RWPE2 (cell line): ENCODE measurements around the gene PLXNA3.

Experiments
- ATAC-seq: fragments of 200-7000 bp; cut with Tn5 transposase; 3 replicates; pipeline ENCODE4 v1.9.1; 2021; ENCODE audit warnings: low read depth
- DNase-seq: peaks from one replicate; pipeline ENCODE4 v3.0.0-alpha.2; 2020; ENCODE audit warnings: low spot score
- H3K27ac ChIP-seq: fragments of 450-650 bp; 2 replicates; pipeline ENCODE4 v1.5.1; 2017; ENCODE audit warnings: mild to moderate bottlenecking; ENCODE audit not compliant: poor library complexity, severe bottlenecking
- H3K27me3 ChIP-seq: fragments of 250-450 bp; sonication (Bioruptor Pico); 2 replicates; pipeline ENCODE4 v1.5.1; 2021; ENCODE audit warnings: mild to moderate bottlenecking, moderate library complexity; ENCODE audit not compliant: insufficient read depth, poor library complexity, severe bottlenecking
- H3K36me3 ChIP-seq: fragments of 250-450 bp; sonication (Bioruptor Pico); 2 replicates; pipeline ENCODE4 v1.5.1; 2020; ENCODE audit warnings: low read depth, mild to moderate bottlenecking, moderate library complexity
- H3K4me1 ChIP-seq: fragments of 250-450 bp; sonication (Bioruptor Pico); 2 replicates; pipeline ENCODE4 v1.5.1; 2021; ENCODE audit warnings: mild to moderate bottlenecking, moderate library complexity; ENCODE audit not compliant: insufficient read depth, poor library complexity, severe bottlenecking
- H3K4me3 ChIP-seq: fragments of 250-450 bp; sonication (Bioruptor Pico); 2 replicates; pipeline ENCODE4 v1.5.1; 2021; ENCODE audit warnings: mild to moderate bottlenecking, moderate library complexity; ENCODE audit not compliant: severe bottlenecking
- H3K9me3 ChIP-seq: fragments of 250-450 bp; sonication (Bioruptor Pico); 2 replicates; pipeline ENCODE4 v1.5.1; 2021; ENCODE audit warnings: mild to moderate bottlenecking, moderate library complexity; ENCODE audit not compliant: severe bottlenecking
- CTCF ChIP-seq: fragments of 450-650 bp; IDR thresholded peaks from one replicate; pipeline ENCODE4 v1.5.1; 2017; ENCODE audit warnings: mild to moderate bottlenecking, moderate library complexity; ENCODE audit not compliant: poor library complexity, severe bottlenecking

The PLXNA3 gene

GRCh38 chrX:154430479-154430878 is 27.6 kb upstream of the PLXNA3 start:
- TF ChIP-seq CTCF = no peak
- ATAC-seq = no peak
- no peaks in the 10 kb centered on the region for H3K9me3 ChIP-seq

GRCh38 chrX:154430916-154431315 is 27.2 kb upstream of the PLXNA3 start:
- ATAC-seq (no peak), DNase-seq (no peak)
- TF ChIP-seq CTCF = no peak

More at GRCh38 chrX:154430479-154430878, 27.6 kb upstream of the PLXNA3 start:
- Histone ChIP-seq H3K36me3 (no peaks in the 10 kb centered on the region), H3K27me3 (no peaks in the 10 kb centered on the region), H3K4me3 (no peak overlapping the region), H3K4me1 (no peaks in the 10 kb centered on the region), H3K27ac (no peak overlapping the region)
- DNase-seq = no peak

GRCh38 chrX:154431341-154431740 is 26.7 kb upstream of the PLXNA3 start:
- no peak overlapping the region for H3K27ac ChIP-seq
- H3K4me3 ChIP-seq = no peak overlapping the region
- H3K9me3 ChIP-seq = no peaks in the 10 kb centered on the region
- H3K27me3 ChIP-seq = no peaks in the 10 kb centered on the region
- H3K36me3 ChIP-seq = no peaks in the 10 kb centered on the region
- no peaks in the 10 kb centered on the region for H3K4me1 ChIP-seq
- ATAC-seq = no peak
- no peak for DNase-seq
- TF ChIP-seq CTCF = no peak

More at GRCh38 chrX:154430916-154431315, 27.2 kb upstream of the PLXNA3 start:
- H3K27me3 ChIP-seq = no peaks in the 10 kb centered on the region
- H3K4me3 ChIP-seq = no peak overlapping the region
- H3K4me1 ChIP-seq = no peaks in the 10 kb centered on the region
- H3K36me3 ChIP-seq = no peaks in the 10 kb centered on the region
- H3K27ac ChIP-seq = no peak overlapping the region
- H3K9me3 ChIP-seq = no peaks in the 10 kb centered on the region

GRCh38 chrX:154432210-154432609 is 25.9 kb upstream of the PLXNA3 start:
- TF ChIP-seq CTCF = no peak
- H3K4me3 ChIP-seq = no peak overlapping the region
- no peaks in the 10 kb centered on the region for H3K4me1 ChIP-seq
- H3K36me3 ChIP-seq = no peaks in the 10 kb centered on the region
- H3K9me3 ChIP-seq = no peaks in the 10 kb centered on the region
- no peak overlapping the region for H3K27ac ChIP-seq
- no peak for ATAC-seq
- no peak for DNase-seq
- no peaks in the 10 kb centered on the region for H3K27me3 ChIP-seq

GRCh38 chrX:154433605-154434004 is 24.5 kb upstream of the PLXNA3 start:
- DNase-seq = no peak
- no peaks in the 10 kb centered on the region for H3K9me3 ChIP-seq
- ATAC-seq = no peak
- H3K4me1 ChIP-seq = no peaks in the 10 kb centered on the region
- 0 out of 2 replicates have a peak, but pooled peaks cover 4% of the 10 kb centered on the region for H3K36me3 ChIP-seq
- H3K4me3 ChIP-seq = no peak overlapping the region
- no peak overlapping the region for H3K27ac ChIP-seq
- H3K27me3 ChIP-seq = no peaks in the 10 kb centered on the region
- no peak for TF ChIP-seq CTCF
